ENCODE measurements around the gene PRKCA. TPM values are rescaled to one million over a fixed set of nuclear protein-coding genes. Genes with fewer than 3 reads are reported as not detected.

The PRKCA gene
- total RNA-seq, 4 donors from 2014 or later: 24.5 to 61.9 (median 40.8) TPM

DNA sequence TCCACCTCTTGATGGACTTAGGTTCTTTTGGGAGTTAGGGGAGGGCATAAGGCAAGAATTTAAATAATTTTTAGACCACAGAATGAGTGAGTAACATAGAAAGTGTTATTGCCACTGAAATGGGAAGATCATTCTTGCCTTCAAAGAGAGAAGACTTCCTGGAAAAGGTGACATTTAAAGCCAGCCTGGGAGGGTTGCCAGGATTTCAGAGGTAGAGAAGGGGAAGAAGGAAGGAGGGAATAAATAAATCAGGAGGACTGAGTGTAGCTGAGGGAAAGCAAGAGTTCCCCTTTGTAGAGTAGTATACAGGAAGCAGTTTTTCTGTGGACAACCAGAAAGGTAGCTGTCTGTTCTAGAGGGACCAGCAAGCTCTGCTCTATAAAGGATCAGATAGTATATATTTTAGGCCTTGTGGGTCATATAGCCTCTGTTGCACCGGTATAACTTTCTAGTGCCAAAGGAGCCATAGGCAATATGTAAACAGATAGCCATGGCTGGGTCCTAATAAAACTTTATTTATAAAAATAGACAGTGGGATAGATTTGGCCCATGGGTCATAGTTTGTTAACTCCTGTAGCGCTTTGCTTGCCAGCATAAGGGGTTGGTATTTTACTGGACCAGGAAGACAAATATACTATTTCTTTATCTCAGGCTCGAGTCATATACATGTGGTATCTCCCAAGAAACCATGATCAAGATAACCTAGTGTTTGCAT is 385.3 kb downstream of the PRKCA start:
- peaks cover 2 to 8% (median 5%) of the 10 kb centered on the region in 4 donors for H3K4me1 ChIP-seq
- H3K9me3 ChIP-seq: no peaks in the 10 kb centered on the region
- H3K27ac ChIP-seq (replicated peaks in 1 of 4): peak overlapping the region in 1 of 4 donors; percentile 31
- no peak overlapping the region for H3K4me3 ChIP-seq
- 100% methylated on average over 3 of the region's 3 CpGs for WGBS
- TF ChIP-seq EP300 (IDR thresholded peaks at IDR 0.05): no peak
- TF ChIP-seq, protein P1, sequence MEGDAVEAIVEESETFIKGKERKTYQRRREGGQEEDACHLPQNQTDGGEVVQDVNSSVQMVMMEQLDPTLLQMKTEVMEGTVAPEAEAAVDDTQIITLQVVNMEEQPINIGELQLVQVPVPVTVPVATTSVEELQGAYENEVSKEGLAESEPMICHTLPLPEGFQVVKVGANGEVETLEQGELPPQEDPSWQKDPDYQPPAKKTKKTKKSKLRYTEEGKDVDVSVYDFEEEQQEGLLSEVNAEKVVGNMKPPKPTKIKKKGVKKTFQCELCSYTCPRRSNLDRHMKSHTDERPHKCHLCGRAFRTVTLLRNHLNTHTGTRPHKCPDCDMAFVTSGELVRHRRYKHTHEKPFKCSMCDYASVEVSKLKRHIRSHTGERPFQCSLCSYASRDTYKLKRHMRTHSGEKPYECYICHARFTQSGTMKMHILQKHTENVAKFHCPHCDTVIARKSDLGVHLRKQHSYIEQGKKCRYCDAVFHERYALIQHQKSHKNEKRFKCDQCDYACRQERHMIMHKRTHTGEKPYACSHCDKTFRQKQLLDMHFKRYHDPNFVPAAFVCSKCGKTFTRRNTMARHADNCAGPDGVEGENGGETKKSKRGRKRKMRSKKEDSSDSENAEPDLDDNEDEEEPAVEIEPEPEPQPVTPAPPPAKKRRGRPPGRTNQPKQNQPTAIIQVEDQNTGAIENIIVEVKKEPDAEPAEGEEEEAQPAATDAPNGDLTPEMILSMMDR (IDR thresholded peaks at IDR 0.05): no peak
- no peak for TF ChIP-seq POLR2A (IDR thresholded peaks at IDR 0.05; ENCODE audit: low read depth)
- TF ChIP-seq POLR2AphosphoS5 (IDR thresholded peaks at IDR 0.05): no peak
- H3K27me3 ChIP-seq: no peaks in the 10 kb centered on the region
- peaks cover 0 to 44% (median 14%) of the 10 kb centered on the region in 4 donors for H3K36me3 ChIP-seq
- no peak for DNase-seq (ENCODE audit: extremely low spot score)
- intact Hi-C loops (cut with DNase I): no loop called here

DNA sequence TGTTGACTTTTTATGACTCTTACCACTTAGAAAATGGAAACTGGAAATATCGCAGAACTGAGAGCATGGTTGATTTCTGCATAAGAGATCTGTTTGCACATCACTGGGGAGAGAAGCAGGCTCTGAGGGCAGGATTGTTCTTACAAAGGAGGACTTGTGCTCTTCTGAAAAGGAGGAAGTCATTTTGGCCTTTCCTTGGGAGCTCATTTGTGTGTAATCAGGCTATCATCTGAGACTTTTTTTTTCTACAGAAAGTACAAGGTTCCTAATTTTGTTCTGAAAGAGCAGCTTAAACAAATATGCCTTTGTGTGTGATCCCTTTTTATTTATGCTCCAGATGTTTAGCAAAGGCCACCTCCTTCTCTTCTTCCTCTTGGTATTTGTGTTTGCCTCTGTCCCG is 386.8 kb downstream of the PRKCA start:
- Histone ChIP-seq H3K4me3 (no peak overlapping the region), H3K27me3 (no peaks in the 10 kb centered on the region), H3K36me3 (peaks cover 0 to 44% (median 14%) of the 10 kb centered on the region in 4 donors), H3K4me1 (peaks cover 0 to 7% (median 0%) of the 10 kb centered on the region in 4 donors), H3K27ac (replicated peaks in 1 of 4) (no peak overlapping the region), H3K9me3 (no peaks in the 10 kb centered on the region)
- 76% methylated on average over 2 of the region's 2 CpGs for WGBS
- intact Hi-C loops (cut with DNase I): no loop called here
- no peak for DNase-seq (ENCODE audit: extremely low spot score)
- TF ChIP-seq, protein P1 (IDR thresholded peaks at IDR 0.05): no peak
- TF ChIP-seq EP300 (IDR thresholded peaks at IDR 0.05) (no peak), POLR2A (IDR thresholded peaks at IDR 0.05; ENCODE audit: low read depth) (no peak), POLR2AphosphoS5 (IDR thresholded peaks at IDR 0.05) (no peak)

DNA sequence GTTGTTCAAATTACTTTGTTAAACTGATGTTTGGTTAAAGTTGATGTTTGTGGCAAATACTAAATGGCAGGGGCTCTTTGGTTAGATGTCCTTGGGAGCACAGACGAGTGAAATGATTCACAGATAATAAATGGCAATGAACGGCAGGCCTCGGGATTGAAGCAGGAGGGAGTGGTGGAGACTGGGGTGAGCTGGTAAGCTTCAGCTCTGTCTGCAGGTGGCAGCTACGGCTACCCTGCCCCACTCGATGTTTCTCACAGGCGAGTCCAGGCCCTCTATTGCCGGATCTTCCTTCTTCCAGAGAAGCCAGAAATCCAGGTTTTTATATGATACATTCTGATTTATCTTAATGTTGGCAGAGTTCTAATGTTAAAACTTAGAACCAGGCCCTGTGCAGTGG is 387.8 kb downstream of the PRKCA start:
- intact Hi-C loops (cut with DNase I): no loop called here
- Histone ChIP-seq H3K4me1 (peaks cover 0 to 7% (median 0%) of the 10 kb centered on the region in 4 donors), H3K36me3 (peaks cover 0 to 44% (median 14%) of the 10 kb centered on the region in 4 donors), H3K27me3 (no peaks in the 10 kb centered on the region), H3K9me3 (no peaks in the 10 kb centered on the region), H3K27ac (replicated peaks in 1 of 4) (peak overlapping the region in 1 of 4 donors; percentile 22), H3K4me3 (no peak overlapping the region)
- 80% methylated on average over 7 of the region's 7 CpGs for WGBS
- DNase-seq (ENCODE audit: extremely low spot score): no peak
- TF ChIP-seq, protein P1 (IDR thresholded peaks at IDR 0.05): no peak
- TF ChIP-seq POLR2AphosphoS5 (IDR thresholded peaks at IDR 0.05) (no peak), EP300 (IDR thresholded peaks at IDR 0.05) (no peak)

DNA sequence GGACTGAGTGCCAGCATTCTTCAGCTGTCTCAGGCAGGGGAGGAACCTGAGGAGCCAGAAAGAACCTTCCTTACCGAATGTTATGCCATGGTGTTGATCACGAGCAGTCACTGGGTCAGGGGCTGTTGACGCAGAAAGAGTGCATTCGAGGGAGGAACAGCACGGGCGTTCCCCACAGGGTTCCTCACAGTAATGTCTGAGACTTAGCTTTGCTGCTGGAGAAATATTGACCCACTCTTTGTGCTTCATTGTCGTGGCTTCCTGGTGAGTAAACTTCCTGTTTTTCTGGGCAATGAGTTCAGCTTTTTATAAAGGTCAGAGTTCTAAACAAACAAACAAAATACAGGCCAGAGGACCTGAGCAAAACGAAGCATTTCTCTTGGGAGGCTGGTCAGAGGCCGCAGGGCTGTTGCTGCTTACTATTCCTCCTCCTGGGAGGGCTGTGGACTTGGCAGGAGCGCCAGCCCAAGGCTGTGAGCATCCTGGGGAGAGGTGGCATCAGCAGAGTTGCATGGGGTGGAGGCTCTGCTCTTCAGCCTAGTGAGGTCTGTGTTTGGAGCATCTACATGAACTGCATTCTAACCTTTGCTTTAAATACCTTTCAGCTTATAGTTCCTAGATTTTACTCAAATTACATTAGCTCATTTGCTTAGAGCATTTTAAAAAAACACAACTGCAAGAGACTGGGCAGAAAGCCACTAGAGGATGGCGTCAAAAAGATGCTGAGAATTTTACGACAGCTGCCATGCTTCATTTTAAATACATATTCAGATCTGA is 389.4 kb downstream of the PRKCA start:
- WGBS: 65% methylated on average over 11 of the region's 12 CpGs
- no peaks in the 10 kb centered on the region for H3K27me3 ChIP-seq
- intact Hi-C loops (cut with DNase I): no loop called here
- no peaks in the 10 kb centered on the region for H3K9me3 ChIP-seq
- no peak for DNase-seq (ENCODE audit: extremely low spot score)
- H3K4me1 ChIP-seq: peaks cover 0 to 7% (median 0%) of the 10 kb centered on the region in 4 donors
- no peak overlapping the region for H3K27ac ChIP-seq (replicated peaks in 1 of 4)
- no peak overlapping the region for H3K4me3 ChIP-seq
- TF ChIP-seq POLR2AphosphoS5 (IDR thresholded peaks at IDR 0.05) (no peak), POLR2A (IDR thresholded peaks at IDR 0.05; ENCODE audit: low read depth) (no peak)
- TF ChIP-seq, protein P1 (IDR thresholded peaks at IDR 0.05): no peak
- H3K36me3 ChIP-seq: peaks cover 0 to 52% (median 15%) of the 10 kb centered on the region in 4 donors
